NCI-H510A treated with DMSO at 0.1 percent for 48 hours (cell line): ENCODE results near the gene DDX3X.
"Not testable (repeated sequence)": the region's sequence is repeated elsewhere in the genome, so short reads cannot be mapped to it uniquely, and the experiment has no call there.

Experiments used
- DNase-seq: peaks from one replicate; lab custom pipeline; 2025; lab: John Stamatoyannopoulos, UW

The DDX3X gene

GRCh38 chrX:41333744-41334362 lies at the start of gene DDX3X:
Gene DDX3X, plus strand, starts transcription at chrX:41334162. Its CDS starts 91 bp downstream, at chrX:41334253.
- DNase-seq, result peak; percentile 86

GRCh38 chrX:41285928-41286327 lies 48.0 kb upstream of the DDX3X start:
- not testable (repeated sequence) for DNase-seq

GRCh38 chrX:41288641-41289040 lies 45.3 kb upstream of the DDX3X start:
- no peak for DNase-seq

- no peak for DNase-seq
Observed at GRCh38 chrX:41289095-41289494, 44.9 kb upstream of the DDX3X start.

GRCh38 chrX:41291309-41291708 lies 42.7 kb upstream of the DDX3X start:
- no peak for DNase-seq

- DNase-seq, result no peak
Observed at GRCh38 chrX:41293269-41293668, 40.7 kb upstream of the DDX3X start.

GRCh38 chrX:41300758-41301437 lies 33.1 kb upstream of the DDX3X start:
- DNase-seq, result no peak

- no peak for DNase-seq
Observed at GRCh38 chrX:41301438-41301824, 32.5 kb upstream of the DDX3X start.

GRCh38 chrX:41302370-41302769 lies 31.6 kb upstream of the DDX3X start:
- DNase-seq, result no peak

- no peak for DNase-seq
Observed at GRCh38 chrX:41303013-41303412, 30.9 kb upstream of the DDX3X start.

GRCh38 chrX:41304178-41304577 lies 29.8 kb upstream of the DDX3X start:
- DNase-seq, result no peak

- no peak for DNase-seq
Observed at GRCh38 chrX:41308884-41309647, 24.9 kb upstream of the DDX3X start.

GRCh38 chrX:41312786-41313185 lies 21.2 kb upstream of the DDX3X start:
- no peak for DNase-seq

GRCh38 chrX:41313419-41313818 lies 20.5 kb upstream of the DDX3X start:
- DNase-seq, result no peak

GRCh38 chrX:41314204-41314603 lies 19.8 kb upstream of the DDX3X start:
- DNase-seq, result no peak

- DNase-seq, result no peak
Observed at GRCh38 chrX:41314881-41315280, 19.1 kb upstream of the DDX3X start.

GRCh38 chrX:41316266-41316665 lies 17.7 kb upstream of the DDX3X start:
- DNase-seq, result not testable (repeated sequence)

- no peak for DNase-seq
Observed at GRCh38 chrX:41317477-41318208, 16.3 kb upstream of the DDX3X start.

- no peak for DNase-seq
Observed at GRCh38 chrX:41320393-41320792, 13.6 kb upstream of the DDX3X start.

GRCh38 chrX:41322821-41323603 lies 10.9 kb upstream of the DDX3X start:
- no peak for DNase-seq

GRCh38 chrX:41326431-41326830 lies 7.5 kb upstream of the DDX3X start:
- no peak for DNase-seq

- no peak for DNase-seq
Observed at GRCh38 chrX:41327341-41327740, 6.6 kb upstream of the DDX3X start.
